Skeletal muscle cell (primary cell): ENCODE results near the gene KIAA1328.
"Not testable (repeated sequence)": the region's sequence is repeated elsewhere in the genome, so short reads cannot be mapped to it uniquely, and the experiment has no call there.

ENCODE experiments used
- DNase-seq: peaks from one replicate; pipeline ENCODE4 v3.0.0-alpha.2; 2010; ENCODE audit warnings: low read depth
- H3K4me3 ChIP-seq: 2 replicates; pipeline ENCODE4 v1.5.1; 2011; ENCODE audit warnings: low read depth, mild to moderate bottlenecking, control low read depth, low read length, moderate library complexity

Gene KIAA1328

DNA sequence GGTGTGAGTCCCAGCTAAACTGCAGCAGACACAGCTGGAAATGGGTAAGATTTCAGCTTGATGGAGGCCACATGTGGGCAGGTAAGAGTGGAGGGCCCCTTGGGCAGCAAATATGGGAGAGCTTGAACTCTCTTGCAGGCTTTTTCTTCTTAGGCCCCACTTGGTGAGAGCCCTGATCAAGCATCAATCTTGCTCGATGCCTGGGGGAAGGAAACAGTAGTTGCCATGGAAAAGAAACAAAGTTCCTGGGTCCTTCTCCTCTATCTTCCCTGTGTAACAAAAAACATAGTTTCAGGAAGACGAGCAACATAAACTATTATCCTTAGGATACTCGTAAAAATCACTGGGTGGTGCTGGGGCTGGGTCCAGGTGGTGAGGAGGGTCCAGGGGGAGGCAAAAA lies 42.9 kb downstream of the KIAA1328 start:
- no peak for DNase-seq
- H3K4me3 ChIP-seq, result no peak overlapping the region

DNA sequence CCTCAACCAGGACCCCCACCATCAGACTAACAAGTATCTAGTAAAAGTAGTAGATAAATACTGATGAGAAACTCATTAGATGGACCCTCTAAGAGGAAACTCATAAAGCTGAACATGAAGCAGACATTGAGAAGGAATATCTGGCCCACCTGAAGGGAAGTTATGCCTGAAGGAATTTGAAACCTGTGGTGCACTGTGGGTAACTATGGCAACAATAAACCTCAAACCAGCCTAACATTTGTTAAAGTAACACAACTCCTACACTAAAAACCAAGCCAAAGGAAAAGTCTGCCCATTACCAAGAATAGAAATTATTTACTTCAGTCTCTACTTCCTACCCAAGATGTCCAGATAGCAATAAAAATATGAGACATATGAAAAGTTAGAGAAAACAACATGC lies 43.4 kb downstream of the KIAA1328 start:
- DNase-seq, result no peak
- no peak overlapping the region for H3K4me3 ChIP-seq

DNA sequence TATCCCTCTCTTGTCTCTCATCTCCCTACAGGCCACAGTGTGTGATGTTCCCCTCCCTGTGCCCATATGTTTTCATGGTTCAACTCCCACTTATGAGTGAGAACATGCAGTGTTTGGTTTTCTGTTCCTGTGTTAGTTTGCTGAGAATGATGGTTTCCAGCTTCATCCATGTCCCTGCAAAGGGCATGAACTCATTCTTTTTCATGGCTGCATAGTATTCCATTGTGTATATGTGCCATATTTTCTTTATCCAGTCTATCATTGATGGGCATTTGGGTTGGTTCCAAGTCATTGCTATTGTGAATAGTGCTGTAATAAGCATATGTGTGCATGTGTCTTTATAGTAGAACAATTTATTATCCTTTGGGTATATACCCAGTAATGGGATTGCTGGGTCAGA lies 44.9 kb downstream of the KIAA1328 start:
- not testable (repeated sequence) for H3K4me3 ChIP-seq, DNase-seq

DNA sequence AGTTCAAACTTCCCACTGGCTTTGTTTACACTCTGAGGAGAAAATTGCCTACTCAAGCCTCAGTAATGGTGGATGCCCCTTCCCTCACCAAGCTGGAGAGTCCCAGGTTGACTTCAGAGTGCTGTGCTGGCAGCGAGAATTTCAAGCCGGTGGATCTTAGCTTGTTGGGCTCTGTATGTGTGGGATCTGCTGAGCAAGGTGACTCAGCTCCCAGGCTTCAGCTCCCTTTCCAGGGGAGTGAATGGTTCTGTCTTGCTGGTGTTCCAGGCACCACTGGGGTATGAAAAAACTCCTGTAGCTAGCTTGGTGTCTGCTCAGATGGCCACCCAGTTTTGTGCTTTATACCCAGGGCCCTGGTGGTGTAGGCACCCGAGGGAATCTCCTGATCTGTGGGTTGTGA lies 50.9 kb downstream of the KIAA1328 start:
- not testable (repeated sequence) for DNase-seq

DNA sequence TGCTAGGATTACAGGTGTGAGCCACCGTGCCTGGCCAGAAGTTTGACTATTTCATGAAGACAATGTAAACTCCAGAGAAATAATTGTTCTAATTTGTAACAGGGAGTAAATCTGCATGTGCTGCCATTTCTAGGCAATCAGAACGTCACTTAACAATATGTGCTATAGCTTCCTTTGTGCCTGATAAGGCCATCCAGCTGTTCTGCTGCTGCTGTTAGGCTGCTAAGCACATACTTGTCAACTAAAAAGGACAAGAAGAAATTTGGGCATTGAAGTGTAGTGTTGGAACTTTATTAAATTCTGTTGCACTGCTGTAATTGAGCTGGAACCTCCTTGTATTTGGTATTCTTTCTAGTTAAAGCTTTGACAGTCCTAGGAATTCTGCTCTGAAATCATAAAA lies 57.1 kb downstream of the KIAA1328 start:
- DNase-seq, result no peak

More for the DNA sequence above, 50.9 kb downstream of the KIAA1328 start:
- H3K4me3 ChIP-seq, result not testable (repeated sequence)

DNA sequence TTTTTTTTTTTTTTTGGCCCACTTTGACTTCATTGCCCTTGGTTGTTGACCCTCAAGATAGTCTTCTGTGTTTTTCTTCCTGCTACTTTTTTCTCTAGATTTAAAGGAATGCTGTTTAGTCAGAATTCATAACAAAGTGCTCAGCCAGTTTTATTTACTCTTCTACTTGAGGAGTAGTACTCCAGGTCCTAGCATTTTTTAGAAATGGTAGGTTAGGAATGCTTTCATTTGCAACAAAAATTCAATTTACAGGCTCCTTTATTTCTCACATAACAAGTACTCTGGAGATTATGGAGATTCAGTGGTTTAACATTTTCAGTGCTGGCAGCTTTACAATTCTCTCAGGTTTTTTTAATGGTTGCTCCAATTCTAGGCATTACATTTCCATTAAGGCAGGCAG lies 58.2 kb downstream of the KIAA1328 start:
- DNase-seq, result no peak
- no peak overlapping the region for H3K4me3 ChIP-seq

More for the DNA sequence above, 57.1 kb downstream of the KIAA1328 start:
- no peak overlapping the region for H3K4me3 ChIP-seq

DNA sequence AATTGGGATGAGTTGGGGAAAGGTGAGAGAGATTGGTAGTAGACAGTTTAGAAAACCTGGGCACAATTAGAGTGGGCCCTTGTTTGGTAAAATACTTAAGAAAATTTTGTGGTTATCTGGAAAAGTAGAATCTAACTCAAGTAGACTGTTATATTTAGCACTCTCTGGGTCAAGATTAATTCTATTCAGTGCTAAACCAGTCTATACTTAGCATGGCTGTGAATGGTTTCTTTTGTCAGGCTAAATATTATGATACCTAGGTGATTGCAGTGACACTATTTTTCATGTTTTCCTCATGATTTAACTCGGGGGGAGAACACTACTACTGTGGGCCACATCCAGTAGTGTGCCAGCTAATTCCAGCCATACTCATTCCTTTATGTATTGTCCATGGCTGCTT lies 58.9 kb downstream of the KIAA1328 start:
- DNase-seq, result no peak
- H3K4me3 ChIP-seq, result no peak overlapping the region

DNA sequence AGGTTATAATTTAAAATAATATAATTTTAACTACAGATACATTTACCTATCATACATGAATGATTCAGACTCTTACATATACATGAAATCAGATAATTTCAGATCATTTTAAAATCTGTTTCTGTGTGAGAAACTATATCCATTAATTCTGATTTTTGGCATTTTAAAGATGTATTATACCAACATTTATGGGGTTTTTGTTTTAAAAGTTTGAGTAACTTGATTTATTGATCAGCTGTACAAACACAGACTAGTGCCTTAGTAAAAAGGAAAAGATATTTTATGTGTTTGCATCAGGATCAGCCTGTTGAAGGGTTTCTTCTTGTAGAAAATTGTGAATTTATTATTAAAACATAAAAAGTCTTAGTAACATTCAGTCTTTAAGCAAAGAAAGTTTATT lies 59.9 kb downstream of the KIAA1328 start:
- no peak for DNase-seq
- H3K4me3 ChIP-seq, result no peak overlapping the region

DNA sequence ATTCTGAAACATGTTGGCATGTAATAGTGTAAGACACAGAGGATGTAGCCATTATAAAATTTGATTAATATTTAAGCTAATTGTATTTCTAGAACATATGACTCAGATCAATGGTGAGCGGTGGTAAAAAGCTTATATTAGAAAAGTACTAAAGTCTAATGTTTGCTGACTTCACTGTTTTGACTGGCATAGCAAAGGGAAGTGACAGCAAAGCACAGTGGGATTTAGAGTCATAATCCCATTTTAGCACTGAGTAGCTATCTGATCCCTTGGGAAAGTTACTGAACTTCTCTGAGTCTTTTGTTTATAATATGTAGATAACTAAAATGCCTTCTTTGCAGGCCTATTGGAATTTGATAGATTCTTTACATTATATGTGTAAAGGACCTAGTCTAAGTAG lies 60.4 kb downstream of the KIAA1328 start:
- DNase-seq, result no peak

DNA sequence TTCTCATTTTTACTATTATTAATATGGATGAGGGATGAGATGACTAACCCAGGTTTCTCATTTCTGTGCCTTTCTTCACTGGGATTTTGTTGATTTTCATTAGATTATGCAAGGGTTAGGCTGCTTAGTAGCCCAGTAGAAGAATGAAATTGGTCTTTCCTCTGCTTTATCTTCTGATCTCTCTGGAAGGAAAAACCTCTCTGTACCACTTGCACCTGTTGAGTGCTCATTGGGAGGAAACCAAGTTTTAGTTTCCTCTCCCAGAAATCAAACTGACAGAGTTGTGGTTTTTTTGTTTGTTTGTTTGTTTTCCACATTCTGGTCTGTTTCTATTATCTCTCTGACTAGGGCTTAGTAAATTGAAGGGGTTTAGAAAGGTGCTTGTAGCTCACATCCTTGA lies 60.8 kb downstream of the KIAA1328 start:
- no peak for DNase-seq
- no peak overlapping the region for H3K4me3 ChIP-seq

More for the DNA sequence above, 60.4 kb downstream of the KIAA1328 start:
- no peak overlapping the region for H3K4me3 ChIP-seq

DNA sequence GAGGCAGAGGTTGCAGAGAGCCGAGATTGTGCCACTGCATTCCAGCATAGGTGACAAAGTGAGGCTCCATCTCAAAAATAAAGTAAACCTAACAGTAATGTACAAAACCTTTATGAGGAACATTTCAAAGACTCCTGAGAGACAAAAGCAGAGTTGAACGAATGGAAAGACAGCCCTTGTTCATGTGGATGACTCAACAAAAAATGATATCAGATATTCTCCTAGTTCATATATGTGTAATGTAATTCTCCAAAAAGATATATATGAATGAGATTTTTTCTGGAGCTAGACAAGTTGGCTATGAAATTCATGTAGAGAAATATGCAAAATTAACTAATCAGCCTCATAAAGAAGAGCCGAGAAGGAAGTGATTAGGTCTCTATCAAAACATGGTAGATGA lies 61.7 kb downstream of the KIAA1328 start:
- H3K4me3 ChIP-seq, result no peak overlapping the region
- DNase-seq, result no peak

DNA sequence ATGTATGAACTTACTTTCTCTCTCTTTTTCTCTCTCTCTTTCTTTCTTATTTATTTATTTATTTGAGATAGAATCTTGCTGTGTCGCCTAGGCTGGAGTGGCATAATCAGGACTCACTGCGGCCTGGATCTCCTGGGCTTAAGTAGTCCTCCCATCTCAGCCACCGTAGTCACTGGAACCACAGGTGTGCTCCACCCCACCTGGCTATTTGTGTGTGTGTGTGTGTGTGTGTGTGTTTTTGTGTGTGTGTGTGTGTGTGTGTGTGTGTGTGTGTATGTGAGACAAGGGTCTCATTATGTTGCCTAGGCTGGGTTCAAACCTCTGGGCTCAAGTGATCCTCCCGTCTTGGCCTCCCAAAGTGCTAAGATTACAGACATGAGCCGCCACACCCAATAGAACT lies 64.3 kb downstream of the KIAA1328 start:
- no peak for DNase-seq
- no peak overlapping the region for H3K4me3 ChIP-seq

DNA sequence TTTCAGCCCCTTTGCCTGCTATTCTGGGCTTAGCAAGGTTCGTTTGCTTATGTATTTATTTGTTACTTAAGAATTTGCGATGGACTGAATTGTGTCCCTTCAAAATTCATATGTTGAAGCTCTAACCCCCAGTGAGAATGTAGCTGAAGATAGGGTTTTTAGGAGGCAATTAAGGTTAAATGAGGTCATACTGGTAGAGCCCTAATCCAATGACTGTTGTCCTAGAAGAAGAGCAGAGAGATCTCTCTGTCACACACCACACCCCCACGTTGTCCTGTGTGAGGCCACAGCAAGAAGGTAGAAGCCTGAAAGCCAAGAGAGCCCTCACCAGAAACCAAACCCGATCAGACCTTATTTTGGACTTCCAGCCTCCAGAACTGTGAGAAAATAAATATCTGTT lies 66.7 kb downstream of the KIAA1328 start:
- no peak for DNase-seq
- H3K4me3 ChIP-seq, result no peak overlapping the region

DNA sequence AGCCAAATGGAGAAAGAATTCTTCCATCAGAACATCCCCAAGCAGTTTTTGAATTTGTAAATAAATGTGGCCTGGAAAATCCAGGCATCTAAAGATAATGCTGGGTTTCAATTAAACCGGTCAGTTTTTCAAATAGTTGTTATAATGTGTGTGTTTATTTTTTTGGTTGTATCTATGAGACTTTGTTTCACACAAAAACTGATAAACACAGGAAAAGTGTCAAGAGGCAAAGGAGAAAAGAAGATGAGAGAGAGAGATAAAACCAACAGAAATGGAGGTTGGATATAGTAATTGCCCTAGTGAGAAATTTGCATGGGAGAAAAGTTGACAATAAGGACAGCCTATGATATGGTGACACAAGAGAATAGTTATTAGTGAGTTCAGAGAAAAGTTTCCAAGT lies 68.3 kb downstream of the KIAA1328 start:
- DNase-seq, result no peak

DNA sequence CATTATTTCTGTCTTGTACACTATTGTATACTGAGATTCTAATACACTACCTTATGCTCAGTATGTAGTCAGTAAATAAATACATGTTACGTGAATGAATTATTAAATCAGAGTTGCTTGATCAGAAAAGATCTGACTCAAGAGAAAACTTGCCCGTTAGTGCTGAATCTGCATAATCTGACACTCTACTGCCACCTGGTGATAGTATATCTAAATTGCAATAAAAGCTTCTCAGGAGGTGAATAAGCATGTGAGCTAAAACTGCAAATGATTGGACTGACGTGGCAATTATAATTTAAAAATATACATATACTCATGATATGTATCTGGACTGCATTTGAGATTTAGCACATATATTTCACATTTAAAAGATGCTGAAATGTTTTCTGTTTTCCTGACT lies 70.4 kb downstream of the KIAA1328 start:
- DNase-seq, result no peak
- H3K4me3 ChIP-seq, result no peak overlapping the region

More for the DNA sequence above, 68.3 kb downstream of the KIAA1328 start:
- H3K4me3 ChIP-seq, result no peak overlapping the region

DNA sequence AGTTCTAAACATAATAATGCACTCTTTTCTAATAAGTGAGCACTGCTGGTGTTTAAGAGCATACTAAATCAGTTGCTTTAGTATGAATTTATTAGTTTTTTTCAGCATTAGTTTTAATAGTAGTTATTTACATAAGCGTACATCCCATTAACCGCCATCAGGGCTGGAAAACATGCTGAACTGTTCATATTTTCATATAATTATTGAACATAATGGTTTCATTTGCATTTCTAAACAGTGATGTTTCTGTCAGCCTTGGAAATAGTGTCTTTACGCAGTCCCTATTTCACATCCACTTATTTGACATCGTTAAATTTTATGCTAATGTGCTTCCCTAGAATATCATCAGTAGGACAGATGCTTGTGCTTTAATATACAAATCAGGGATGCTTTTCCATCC lies 71.5 kb downstream of the KIAA1328 start:
- no peak for DNase-seq

DNA sequence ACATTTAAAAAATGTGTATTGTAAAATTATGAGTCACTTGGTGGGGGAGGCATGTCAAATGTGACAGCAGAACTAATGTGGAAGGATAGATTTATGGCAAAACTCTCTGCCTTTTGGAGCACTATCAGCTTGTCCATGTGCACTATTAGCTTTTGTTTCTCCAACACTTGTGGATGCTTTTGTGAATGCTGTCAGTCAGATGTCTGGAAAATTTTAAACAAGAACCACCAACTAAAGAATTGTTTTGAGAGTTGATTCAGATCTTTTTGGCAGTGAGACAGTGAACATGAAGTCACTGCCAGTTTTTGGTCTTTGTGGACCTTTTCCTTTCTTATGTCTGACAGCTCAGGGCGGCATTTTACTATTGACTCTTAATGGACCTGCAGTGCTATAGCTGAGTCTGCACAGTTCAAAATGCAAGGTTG lies 72.4 kb downstream of the KIAA1328 start:
- H3K4me3 ChIP-seq, result no peak overlapping the region
- no peak for DNase-seq

More for the DNA sequence above, 71.5 kb downstream of the KIAA1328 start:
- H3K4me3 ChIP-seq, result no peak overlapping the region

DNA sequence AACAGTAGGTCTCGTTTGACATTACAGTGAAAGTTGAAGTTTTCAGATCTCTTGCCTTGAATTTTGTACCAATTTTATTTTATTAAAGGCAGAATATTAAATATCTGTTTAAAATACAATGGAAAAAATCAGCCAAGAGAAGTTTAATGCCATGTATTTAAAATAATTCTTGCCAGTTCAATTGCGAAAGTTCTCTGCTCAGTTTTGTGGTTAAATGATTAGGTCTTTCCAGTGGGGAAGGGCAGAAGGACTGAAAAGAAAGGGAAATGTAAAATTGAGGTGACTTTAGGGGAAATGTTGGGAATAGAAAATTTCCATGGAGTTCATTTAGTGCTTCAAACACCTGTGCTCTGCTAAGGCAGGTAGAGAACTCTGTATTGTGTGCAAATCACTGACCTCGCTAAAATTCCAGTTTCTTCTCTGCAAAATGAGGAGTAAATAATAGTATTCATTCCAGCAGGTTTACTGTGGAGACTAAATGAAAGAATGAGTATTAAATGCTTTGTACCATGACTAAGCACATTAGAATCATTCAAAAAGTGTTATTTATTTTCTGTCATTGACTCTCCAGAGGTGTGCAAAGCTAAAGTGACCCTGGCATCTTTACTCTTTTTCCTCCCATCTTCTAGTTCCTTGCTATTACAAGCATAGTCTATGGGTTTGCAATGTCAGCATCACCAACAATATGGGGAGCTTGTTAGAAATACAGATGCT lies 74.4 kb downstream of the KIAA1328 start:
- DNase-seq, result no peak
- H3K4me3 ChIP-seq, result no peak overlapping the region

DNA sequence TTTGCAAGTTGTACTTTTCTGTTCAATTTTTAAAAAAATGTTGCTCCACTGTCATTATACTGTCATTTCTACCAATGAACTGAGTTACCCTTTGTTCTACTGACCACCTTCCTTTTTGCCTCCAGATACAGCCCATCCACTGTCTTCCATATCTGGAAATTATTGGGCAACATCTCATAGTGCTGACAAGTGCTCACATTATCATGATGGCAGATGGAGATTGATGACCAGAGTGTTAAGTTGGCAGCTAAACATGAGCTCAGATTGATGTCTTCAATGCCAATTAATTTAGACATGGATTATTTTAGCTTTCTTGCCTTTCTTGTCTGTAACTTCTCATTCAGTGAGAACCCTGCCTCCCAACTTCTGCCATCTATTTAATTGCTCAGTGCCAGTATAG lies 76.6 kb downstream of the KIAA1328 start:
- no peak overlapping the region for H3K4me3 ChIP-seq
- DNase-seq, result no peak

DNA sequence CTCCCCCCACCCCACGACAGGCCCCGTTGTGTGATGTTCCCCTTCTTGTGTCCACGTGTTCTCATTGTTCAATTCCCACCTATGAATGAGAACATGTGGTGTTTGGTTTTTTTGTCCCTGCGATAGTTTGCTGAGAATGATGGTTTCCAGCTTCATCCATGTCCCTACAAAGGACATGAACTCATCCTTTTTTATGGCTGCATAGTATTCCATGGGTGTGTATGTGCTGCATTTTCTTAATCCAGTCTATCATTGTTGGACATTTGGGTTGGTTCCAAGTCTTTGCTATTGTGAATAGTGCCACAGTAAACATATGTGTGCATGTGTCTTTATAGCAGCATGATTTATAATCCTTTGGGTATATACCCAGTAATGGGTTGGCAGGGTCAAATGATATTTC lies 80.4 kb downstream of the KIAA1328 start:
- not testable (repeated sequence) for DNase-seq

DNA sequence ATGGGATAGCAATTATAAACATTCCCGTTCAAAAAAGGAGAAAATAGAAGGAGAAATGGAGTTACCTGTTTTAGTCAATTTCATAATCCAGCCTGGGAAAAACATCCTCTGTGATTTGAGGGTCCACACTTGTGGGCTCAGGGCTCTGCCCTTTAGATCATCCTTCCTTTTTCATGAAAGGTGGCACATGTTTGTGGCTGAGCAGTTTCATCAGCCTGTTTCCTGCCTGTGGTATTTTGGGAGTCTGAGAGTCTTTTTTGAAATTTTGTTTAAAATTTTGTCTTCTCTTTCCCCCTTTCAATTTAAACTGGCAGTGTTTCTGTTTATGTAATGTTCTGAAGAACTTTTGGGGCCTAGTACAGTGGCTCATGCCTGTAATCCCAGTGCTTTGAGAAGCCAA lies 84.0 kb downstream of the KIAA1328 start:
- no peak for DNase-seq
- H3K4me3 ChIP-seq, result no peak overlapping the region

More for the DNA sequence above, 80.4 kb downstream of the KIAA1328 start:
- H3K4me3 ChIP-seq, result not testable (repeated sequence)

DNA sequence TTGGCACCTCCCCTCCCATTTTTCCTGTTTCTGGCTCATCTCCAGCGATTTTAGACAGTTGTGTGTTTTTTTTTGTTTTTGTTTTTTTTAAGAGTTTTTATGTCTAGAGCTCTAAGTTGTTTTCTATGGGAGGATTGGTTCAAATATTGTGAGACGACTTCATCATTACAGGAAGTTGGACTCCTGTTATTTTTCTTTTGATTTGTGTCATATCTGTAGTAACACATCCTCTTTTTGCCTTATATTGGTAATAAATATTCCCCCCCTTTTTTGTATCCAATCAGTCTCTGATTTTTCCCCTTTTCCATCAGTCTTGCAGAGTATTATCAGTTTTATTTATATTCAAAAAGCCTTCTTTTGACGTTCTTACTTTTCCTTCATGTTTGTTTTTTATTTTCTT lies 89.0 kb downstream of the KIAA1328 start:
- DNase-seq, result no peak

More for the DNA sequence above, 89.0 kb downstream of the KIAA1328 start:
- H3K4me3 ChIP-seq, result no peak overlapping the region
